Right cardiac atrium (tissue), 5 donors: Measurements from ENCODE around the gene HAUS5. TPM values are rescaled to one million over a fixed set of nuclear protein-coding genes. Genes with fewer than 3 reads are reported as not detected.
A peak's percentile ranks its signal among the peaks of the same experiment; 100 is the strongest.

Experiments used
- ATAC-seq, 2 donors: fragments of 200-7000 bp; cut with Tn5 transposase; one replicate each; pipeline versions ENCODE4 v1.8.0 to v1.9.1; 2020; ENCODE audit warnings: moderate library complexity in 2 of 2, mild to moderate bottlenecking in 1 of 2
- DNase-seq, 3 donors: peaks; one replicate each; pipeline ENCODE4 v3.0.0-alpha.2; 2020
- H3K27ac ChIP-seq: one replicate; pipeline ENCODE4 v1.5.1; 2013; ENCODE audit warnings: mild to moderate bottlenecking, low read length, control low read depth, moderate library complexity
- H3K27me3 ChIP-seq: one replicate; pipeline ENCODE4 v1.6.1; 2013; ENCODE audit not compliant: control insufficient read depth, insufficient read depth
- H3K4me1 ChIP-seq: one replicate; pipeline ENCODE4 v1.6.1; 2013; ENCODE audit warnings: low read length; ENCODE audit not compliant: control insufficient read depth, insufficient read depth
- H3K4me3 ChIP-seq: one replicate; pipeline ENCODE4 v1.5.1; 2013; ENCODE audit warnings: low read length, control low read depth
- H3K9me3 ChIP-seq: one replicate; pipeline ENCODE4 v1.6.1; 2013; ENCODE audit warnings: low read length; ENCODE audit not compliant: control insufficient read depth
- WGBS: extraction: QIAGEN DNeasy Blood & Tissue Kit; methylation state at CpG from one replicate; pipeline ENCODE4 v1.1.7; 2013; 5-methylcytosine and 5-hydroxymethylcytosine counted together
- intact Hi-C, 4 donors: fragments of 100-400 bp; cut with DNase I; formaldehyde crosslinking; loops; one replicate each; pipeline versions ENCODE4 v1.11.0 to v1.14.0; 2022 to 2023
- long read RNA-seq, 4 donors: library from polyadenylated mRNA; unstranded; transcript quantifications; one replicate each; pipeline ENCODE4 v2.0.0, GENCODE V29; 2020 to 2021
- polyA plus RNA-seq: library from polyadenylated mRNA; stranded (reverse); fragments of 200-250 nt; gene quantifications from one replicate; pipeline ENCODE4 v1.2.3, GENCODE V29; 2013
- total RNA-seq, 4 donors: library from RNA; stranded (reverse); fragmentation: NEBNext Ultra II Directional; extraction: Animal tissue kit (Norgen Biotek cat#: 25700); gene quantifications; one replicate each; pipeline ENCODE4 v1.2.1, GENCODE V29; 2021
- donor health status: healthy with polysubstance abuse.
- donor health status: DM: no; HTN: yes; CAD: no.
- donor health status: DM: no; HTN: no; CAD: no.
- donor health status: DM: no; HTN: yes; CAD: no; lungs with severe emphysema.
- donor health status: DM: yes; HTN: yes; CAD: no.

Gene HAUS5
- total RNA-seq (1 to 10 TPM; 3.1 to 5.6 (median 4.8) TPM), polyA plus RNA-seq (4.5 TPM)
- long read RNA-seq, donor 1, full-length matches to known transcripts: 13 of 18 reads
- long read RNA-seq, donor 1, partial matches to known transcripts: 4 of 18 reads
- long read RNA-seq, donor 1, other reads (novel, unspliced or antisense): 1 of 18 reads
- long read RNA-seq, donor 2, full-length matches to known transcripts: 7 of 12 reads
- long read RNA-seq, donor 2, partial matches to known transcripts: 0 of 12 reads
- long read RNA-seq, donor 2, other reads (novel, unspliced or antisense): 5 of 12 reads
- long read RNA-seq, donor 3, full-length matches to known transcripts: 15 of 18 reads
- long read RNA-seq, donor 3, partial matches to known transcripts: 1 of 18 reads
- long read RNA-seq, donor 3, other reads (novel, unspliced or antisense): 2 of 18 reads
- long read RNA-seq, donor 4, full-length matches to known transcripts: 5 of 6 reads
- long read RNA-seq, donor 4, partial matches to known transcripts: 0 of 6 reads
- long read RNA-seq, donor 4, other reads (novel, unspliced or antisense): 1 of 6 reads

GRCh38 chr19:35612559-35613321 lies at the start of gene HAUS5:
Gene HAUS5, plus strand, starts transcription at chr19:35612735. Its CDS starts 60 bp downstream, at chr19:35612795.
- H3K9me3 ChIP-seq: no peaks in the 10 kb centered on the region
- H3K4me3 ChIP-seq: peak within 1 kb of the TSS; percentile 49
- H3K27ac ChIP-seq: no peak within 1 kb of the TSS
- H3K4me1 ChIP-seq: peaks cover 2% of the 10 kb centered on the region
- ATAC-seq (peak; percentile 96 to 97), DNase-seq (peak; percentile 92 to 98 (median 97))
- H3K27me3 ChIP-seq: no peaks in the 10 kb centered on the region
- intact Hi-C loops: no loop called here
- under 1% methylated on average over 47 of the region's 47 CpGs for WGBS

GRCh38 chr19:35562776-35563175 lies 49.8 kb upstream of the HAUS5 start:
- WGBS: 63% methylated on average over 2 of the region's 2 CpGs
- no peak overlapping the region for H3K4me3 ChIP-seq
- DNase-seq (no peak), ATAC-seq (no peak)
- intact Hi-C loops: no loop called here
- no peaks in the 10 kb centered on the region for H3K9me3 ChIP-seq
- no peaks in the 10 kb centered on the region for H3K27me3 ChIP-seq
- H3K27ac ChIP-seq: no peak overlapping the region
- no peaks in the 10 kb centered on the region for H3K4me1 ChIP-seq

- Histone ChIP-seq H3K4me3 (no peak within 1 kb of the TSS), H3K9me3 (no peaks in the 10 kb centered on the region), H3K4me1 (no peaks in the 10 kb centered on the region), H3K27ac (no peak within 1 kb of the TSS), H3K27me3 (no peaks in the 10 kb centered on the region)
- 65% methylated on average over 15 of the region's 15 CpGs for WGBS
- intact Hi-C loops: no loop called here
- ATAC-seq (no peak), DNase-seq (peak in 1 of 3 donors; percentile 30)
Measured at GRCh38 chr19:35563207-35563829, 49.2 kb upstream of the HAUS5 start, which contains the start of gene ATP4A. Gene ATP4A, minus strand, starts transcription at chr19:35563658. Its CDS starts 29 bp downstream, at chr19:35563629.

GRCh38 chr19:35565016-35565856 lies 47.3 kb upstream of the HAUS5 start:
- H3K27ac ChIP-seq: no peak overlapping the region
- H3K27me3 ChIP-seq: no peaks in the 10 kb centered on the region
- intact Hi-C loops: no loop called here
- 77% methylated on average over 12 of the region's 12 CpGs for WGBS
- H3K9me3 ChIP-seq: no peaks in the 10 kb centered on the region
- DNase-seq (no peak), ATAC-seq (no peak)
- H3K4me3 ChIP-seq: no peak overlapping the region
- H3K4me1 ChIP-seq: no peaks in the 10 kb centered on the region

GRCh38 chr19:35566738-35567137 lies 45.8 kb upstream of the HAUS5 start:
- intact Hi-C loops: no loop called here
- no peak for ATAC-seq
- WGBS: 82% methylated on average over 7 of the region's 7 CpGs
- Histone ChIP-seq H3K27ac (no peak overlapping the region), H3K9me3 (no peaks in the 10 kb centered on the region), H3K4me3 (no peak overlapping the region), H3K27me3 (no peaks in the 10 kb centered on the region), H3K4me1 (no peaks in the 10 kb centered on the region)
- DNase-seq: no peak

GRCh38 chr19:35569281-35569781 lies 43.2 kb upstream of the HAUS5 start:
- WGBS: 56% methylated on average over 5 of the region's 5 CpGs
- Histone ChIP-seq H3K9me3 (no peaks in the 10 kb centered on the region), H3K4me1 (no peaks in the 10 kb centered on the region), H3K4me3 (no peak overlapping the region), H3K27me3 (no peaks in the 10 kb centered on the region), H3K27ac (no peak overlapping the region)
- ATAC-seq: no peak
- intact Hi-C loops: no loop called here
- no peak for DNase-seq

- H3K9me3 ChIP-seq: peaks cover 2% of the 10 kb centered on the region
- intact Hi-C loops: no loop called here
- ATAC-seq (no peak), DNase-seq (no peak)
- no peak overlapping the region for H3K27ac ChIP-seq
- no peaks in the 10 kb centered on the region for H3K27me3 ChIP-seq
- H3K4me3 ChIP-seq: no peak overlapping the region
- 89% methylated on average over 1 of the region's 1 CpG for WGBS
- no peaks in the 10 kb centered on the region for H3K4me1 ChIP-seq
Measured at GRCh38 chr19:35571406-35571965, 41.0 kb upstream of the HAUS5 start.

GRCh38 chr19:35577918-35578317 lies 34.6 kb upstream of the HAUS5 start:
- Histone ChIP-seq H3K4me3 (no peak overlapping the region), H3K4me1 (no peaks in the 10 kb centered on the region), H3K27ac (no peak overlapping the region), H3K27me3 (no peaks in the 10 kb centered on the region), H3K9me3 (peaks cover 2% of the 10 kb centered on the region)
- 79% methylated on average over 1 of the region's 1 CpG for whole genome bisulfite sequencing
- intact Hi-C loops: no loop called here
- ATAC-seq (no peak), DNase-seq (no peak)

- ATAC-seq: no peak
- WGBS: 69% methylated on average over 7 of the region's 7 CpGs
- Histone ChIP-seq H3K4me1 (no peaks in the 10 kb centered on the region), H3K9me3 (peaks cover 2% of the 10 kb centered on the region), H3K4me3 (no peak overlapping the region), H3K27me3 (no peaks in the 10 kb centered on the region), H3K27ac (no peak overlapping the region)
- intact Hi-C loops: no loop called here
- DNase-seq: no peak
Measured at GRCh38 chr19:35578707-35579106, 33.8 kb upstream of the HAUS5 start.

GRCh38 chr19:35582760-35583159 lies 29.8 kb upstream of the HAUS5 start:
- Histone ChIP-seq H3K27me3 (no peaks in the 10 kb centered on the region), H3K4me3 (no peak overlapping the region), H3K9me3 (no peaks in the 10 kb centered on the region), H3K27ac (no peak overlapping the region), H3K4me1 (no peaks in the 10 kb centered on the region)
- WGBS: 78% methylated on average over 1 of the region's 1 CpG
- ATAC-seq: no peak
- intact Hi-C loops: loop anchor here in 1 of 4 donors (10.0 kb wide), 1 partner anchor 68 kb away; the partner anchor contains the start of gene DMKN
- no peak for DNase-seq
